ENCODE measurements around the gene MARF1. TPM values are rescaled to one million over a fixed set of nuclear protein-coding genes. Genes with fewer than 3 reads are reported as not detected.
A peak's percentile ranks its signal among the peaks of the same experiment; 100 is the strongest.

MARF1 gene
- total and polyA plus RNA-seq, 9 of the 15 experiments (the other 6 are each of a cell fraction or from before 2014, with no cell fraction given), result 4.7 to 33.2 (median 11.7) TPM

DNA sequence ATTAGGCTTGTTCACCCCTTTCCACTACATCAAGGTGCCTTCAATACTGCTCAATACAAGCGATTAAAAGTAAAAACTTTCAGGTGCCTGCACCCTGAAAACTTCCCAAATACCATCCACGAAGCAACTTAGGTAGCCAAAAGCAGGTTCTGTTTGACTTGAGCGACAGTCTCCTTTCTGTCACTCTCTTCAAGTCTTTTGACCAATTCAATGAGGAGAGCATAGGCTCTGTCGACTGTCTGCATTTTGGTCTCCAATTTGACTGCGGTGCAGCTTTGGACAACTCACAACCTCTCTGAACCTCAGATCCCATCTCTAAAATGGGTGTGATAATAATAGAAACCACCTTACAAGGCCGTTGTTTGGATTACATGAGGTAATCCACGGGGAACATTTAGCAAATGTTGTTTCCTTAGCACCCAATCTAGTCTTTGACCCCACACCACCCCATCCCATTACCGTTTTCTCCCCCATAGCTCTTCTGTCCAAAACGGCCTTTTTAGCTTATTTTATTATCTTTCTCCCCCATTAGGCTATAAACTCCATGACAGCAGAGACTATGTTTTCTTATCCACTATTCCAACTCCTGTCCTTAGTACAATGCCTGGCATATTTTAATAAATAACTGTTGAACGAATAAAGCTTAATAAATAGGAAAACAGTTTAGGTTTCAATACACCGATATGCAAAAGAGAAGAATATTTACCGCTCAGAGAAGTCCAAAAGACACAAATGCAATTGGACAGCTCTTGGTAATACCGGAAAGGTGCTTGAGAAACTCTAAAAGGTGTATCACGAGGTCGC, 999 bp downstream of the MARF1 start (continued):
- TF ChIP-seq ZNF217 (CRISPR knock-in tag; IDR thresholded peaks at IDR 0.05) (no peak), TEAD1 (CRISPR knock-in tag; IDR thresholded peaks at IDR 0.05) (no peak), ELF4 (CRISPR knock-in tag; IDR thresholded peaks at IDR 0.05) (no peak), ZNF41 (CRISPR knock-in tag; conservative IDR thresholded peaks at IDR 0.05) (no peak), GABPB1 (CRISPR knock-in tag; IDR thresholded peaks at IDR 0.05) (no peak), MTF1 (CRISPR knock-in tag; IDR thresholded peaks at IDR 0.05; ENCODE audit: borderline replicate concordance) (no peak), RFX1 (IDR thresholded peaks at IDR 0.05) (no peak), ZSCAN32 (CRISPR knock-in tag; IDR thresholded peaks at IDR 0.05) (no peak), ZNF79 (CRISPR knock-in tag; IDR thresholded peaks at IDR 0.05; ENCODE audit: low read depth) (no peak), CHD2 (IDR thresholded peaks at IDR 0.05; ENCODE audit: low read depth, low read length) (no peak), FOSL1 (tag; conservative IDR thresholded peaks at IDR 0.05) (peak; percentile 13; the same call in 1 of the 2 replicates), CBFA2T2 (conservative IDR thresholded peaks at IDR 0.05) (no peak), ZNF282 (CRISPR knock-in tag; IDR thresholded peaks at IDR 0.05) (no peak), ZNF3 (CRISPR knock-in tag; IDR thresholded peaks at IDR 0.05) (no peak), HDAC2 (IDR thresholded peaks at IDR 0.05) (peak; percentile 85; the same call in 1 of the 2 replicates), MCM2 (IDR thresholded peaks at IDR 0.05; ENCODE audit: low read depth) (no peak), KDM2B (CRISPR knock-in tag; IDR thresholded peaks at IDR 0.05) (no peak), HEY1 (CRISPR knock-in tag; IDR thresholded peaks at IDR 0.05; ENCODE audit: borderline replicate concordance) (no peak), PREB (CRISPR knock-in tag; IDR thresholded peaks at IDR 0.05) (no peak)
- TF ChIP-seq, protein P1, sequence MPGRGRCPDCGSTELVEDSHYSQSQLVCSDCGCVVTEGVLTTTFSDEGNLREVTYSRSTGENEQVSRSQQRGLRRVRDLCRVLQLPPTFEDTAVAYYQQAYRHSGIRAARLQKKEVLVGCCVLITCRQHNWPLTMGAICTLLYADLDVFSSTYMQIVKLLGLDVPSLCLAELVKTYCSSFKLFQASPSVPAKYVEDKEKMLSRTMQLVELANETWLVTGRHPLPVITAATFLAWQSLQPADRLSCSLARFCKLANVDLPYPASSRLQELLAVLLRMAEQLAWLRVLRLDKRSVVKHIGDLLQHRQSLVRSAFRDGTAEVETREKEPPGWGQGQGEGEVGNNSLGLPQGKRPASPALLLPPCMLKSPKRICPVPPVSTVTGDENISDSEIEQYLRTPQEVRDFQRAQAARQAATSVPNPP (IDR thresholded peaks at IDR 0.05; ENCODE audit: borderline replicate concordance, insufficient read depth, insufficient read length), result no peak
- TF ChIP-seq, protein P2, sequence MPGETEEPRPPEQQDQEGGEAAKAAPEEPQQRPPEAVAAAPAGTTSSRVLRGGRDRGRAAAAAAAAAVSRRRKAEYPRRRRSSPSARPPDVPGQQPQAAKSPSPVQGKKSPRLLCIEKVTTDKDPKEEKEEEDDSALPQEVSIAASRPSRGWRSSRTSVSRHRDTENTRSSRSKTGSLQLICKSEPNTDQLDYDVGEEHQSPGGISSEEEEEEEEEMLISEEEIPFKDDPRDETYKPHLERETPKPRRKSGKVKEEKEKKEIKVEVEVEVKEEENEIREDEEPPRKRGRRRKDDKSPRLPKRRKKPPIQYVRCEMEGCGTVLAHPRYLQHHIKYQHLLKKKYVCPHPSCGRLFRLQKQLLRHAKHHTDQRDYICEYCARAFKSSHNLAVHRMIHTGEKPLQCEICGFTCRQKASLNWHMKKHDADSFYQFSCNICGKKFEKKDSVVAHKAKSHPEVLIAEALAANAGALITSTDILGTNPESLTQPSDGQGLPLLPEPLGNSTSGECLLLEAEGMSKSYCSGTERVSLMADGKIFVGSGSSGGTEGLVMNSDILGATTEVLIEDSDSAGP (CRISPR knock-in tag; IDR thresholded peaks at IDR 0.05), result no peak; the same call in 1 of the 2 replicates
- TF ChIP-seq, protein P3, sequence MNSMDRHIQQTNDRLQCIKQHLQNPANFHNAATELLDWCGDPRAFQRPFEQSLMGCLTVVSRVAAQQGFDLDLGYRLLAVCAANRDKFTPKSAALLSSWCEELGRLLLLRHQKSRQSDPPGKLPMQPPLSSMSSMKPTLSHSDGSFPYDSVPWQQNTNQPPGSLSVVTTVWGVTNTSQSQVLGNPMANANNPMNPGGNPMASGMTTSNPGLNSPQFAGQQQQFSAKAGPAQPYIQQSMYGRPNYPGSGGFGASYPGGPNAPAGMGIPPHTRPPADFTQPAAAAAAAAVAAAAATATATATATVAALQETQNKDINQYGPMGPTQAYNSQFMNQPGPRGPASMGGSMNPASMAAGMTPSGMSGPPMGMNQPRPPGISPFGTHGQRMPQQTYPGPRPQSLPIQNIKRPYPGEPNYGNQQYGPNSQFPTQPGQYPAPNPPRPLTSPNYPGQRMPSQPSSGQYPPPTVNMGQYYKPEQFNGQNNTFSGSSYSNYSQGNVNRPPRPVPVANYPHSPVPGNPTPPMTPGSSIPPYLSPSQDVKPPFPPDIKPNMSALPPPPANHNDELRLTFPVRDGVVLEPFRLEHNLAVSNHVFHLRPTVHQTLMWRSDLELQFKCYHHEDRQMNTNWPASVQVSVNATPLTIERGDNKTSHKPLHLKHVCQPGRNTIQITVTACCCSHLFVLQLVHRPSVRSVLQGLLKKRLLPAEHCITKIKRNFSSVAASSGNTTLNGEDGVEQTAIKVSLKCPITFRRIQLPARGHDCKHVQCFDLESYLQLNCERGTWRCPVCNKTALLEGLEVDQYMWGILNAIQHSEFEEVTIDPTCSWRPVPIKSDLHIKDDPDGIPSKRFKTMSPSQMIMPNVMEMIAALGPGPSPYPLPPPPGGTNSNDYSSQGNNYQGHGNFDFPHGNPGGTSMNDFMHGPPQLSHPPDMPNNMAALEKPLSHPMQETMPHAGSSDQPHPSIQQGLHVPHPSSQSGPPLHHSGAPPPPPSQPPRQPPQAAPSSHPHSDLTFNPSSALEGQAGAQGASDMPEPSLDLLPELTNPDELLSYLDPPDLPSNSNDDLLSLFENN (IDR thresholded peaks at IDR 0.05; ENCODE audit: low read depth in 2 of 2, low read length in 2 of 2), result no peak
